ENCODE data around the gene MED13L.

Gene MED13L

GRCh38 chr12:116116650-116117424 lies 160.7 kb downstream of the MED13L start:
- Mint-ChIP-seq H3K4me1 (ENCODE audit: low read depth) (peaks cover 26% of the 10 kb centered on the region), H3K36me3 (ENCODE audit: low read depth) (no peaks in the 10 kb centered on the region), H3K4me3 (no peak overlapping the region), H3K9me3 (no peaks in the 10 kb centered on the region), H3K27me3 (ENCODE audit: low read depth) (no peaks in the 10 kb centered on the region), H3K27ac (no peak overlapping the region)

DNA sequence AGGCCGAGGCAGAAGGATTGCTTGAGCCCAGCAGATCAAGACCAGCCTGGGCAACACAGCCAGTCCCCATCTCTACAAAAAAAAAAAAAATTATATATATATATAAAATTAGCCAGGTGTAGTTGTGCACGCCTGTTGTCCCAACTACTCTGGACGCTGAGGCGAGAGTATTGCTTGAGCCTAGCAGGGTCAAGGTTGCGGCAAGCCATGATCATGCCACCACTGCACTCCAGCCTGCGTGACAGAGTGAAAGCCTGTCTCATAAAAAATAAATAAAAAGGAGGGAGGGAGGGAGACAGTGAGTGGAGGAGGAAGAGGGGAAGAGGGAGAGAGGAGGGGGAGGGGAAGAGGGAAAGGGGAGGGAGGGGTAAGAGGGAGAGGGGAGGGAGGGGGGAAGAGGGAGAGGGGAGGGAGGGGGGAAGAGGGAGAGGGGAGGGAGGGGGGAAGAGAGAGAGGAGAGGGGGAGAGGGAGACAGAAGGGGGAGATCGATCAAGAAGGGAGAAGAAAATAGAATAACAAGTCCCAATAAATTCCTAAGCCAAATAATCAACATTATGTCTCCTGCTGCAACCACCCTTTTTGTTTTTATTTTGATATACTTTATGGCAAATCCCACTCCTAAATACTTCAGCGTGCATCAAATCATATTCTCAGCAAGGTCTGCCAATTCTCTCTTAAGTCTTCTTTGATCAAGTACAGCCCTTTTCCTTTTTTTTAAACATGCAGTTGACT lies 163.9 kb downstream of the MED13L start:
- H3K4me3 Mint-ChIP-seq, result no peak overlapping the region
- no peaks in the 10 kb centered on the region for H3K27me3 Mint-ChIP-seq (ENCODE audit: low read depth)
- peaks cover 11% of the 10 kb centered on the region for H3K36me3 Mint-ChIP-seq (ENCODE audit: low read depth)
- H3K27ac Mint-ChIP-seq, result no peak overlapping the region
- peaks cover 11% of the 10 kb centered on the region for H3K4me1 Mint-ChIP-seq (ENCODE audit: low read depth)
- no peaks in the 10 kb centered on the region for H3K9me3 Mint-ChIP-seq

- Mint-ChIP-seq H3K4me3 (no peak overlapping the region), H3K27ac (no peak overlapping the region), H3K4me1 (ENCODE audit: low read depth) (peaks cover 7% of the 10 kb centered on the region), H3K9me3 (no peaks in the 10 kb centered on the region), H3K36me3 (ENCODE audit: low read depth) (peaks cover 24% of the 10 kb centered on the region), H3K27me3 (ENCODE audit: low read depth) (no peaks in the 10 kb centered on the region)
Observed at GRCh38 chr12:116106870-116107269, 170.6 kb downstream of the MED13L start.

- Mint-ChIP-seq H3K27ac (no peak overlapping the region), H3K4me1 (ENCODE audit: low read depth) (peaks cover 16% of the 10 kb centered on the region), H3K27me3 (ENCODE audit: low read depth) (no peaks in the 10 kb centered on the region), H3K9me3 (no peaks in the 10 kb centered on the region), H3K4me3 (no peak overlapping the region), H3K36me3 (ENCODE audit: low read depth) (peaks cover 15% of the 10 kb centered on the region)
Observed at GRCh38 chr12:116104167-116104767, 173.2 kb downstream of the MED13L start.

- Mint-ChIP-seq H3K36me3 (ENCODE audit: low read depth) (peaks cover 11% of the 10 kb centered on the region), H3K4me3 (no peak overlapping the region), H3K4me1 (ENCODE audit: low read depth) (peaks cover 16% of the 10 kb centered on the region), H3K27me3 (ENCODE audit: low read depth) (no peaks in the 10 kb centered on the region), H3K9me3 (no peaks in the 10 kb centered on the region), H3K27ac (no peak overlapping the region)
Observed at GRCh38 chr12:116101991-116102390, 175.5 kb downstream of the MED13L start.

- Mint-ChIP-seq H3K36me3 (ENCODE audit: low read depth) (peaks cover 6% of the 10 kb centered on the region), H3K4me1 (ENCODE audit: low read depth) (peaks cover 13% of the 10 kb centered on the region), H3K27me3 (ENCODE audit: low read depth) (no peaks in the 10 kb centered on the region), H3K27ac (peak overlapping the region; percentile 10), H3K9me3 (no peaks in the 10 kb centered on the region), H3K4me3 (no peak overlapping the region)
Observed at GRCh38 chr12:116099652-116100432, 177.7 kb downstream of the MED13L start.

DNA sequence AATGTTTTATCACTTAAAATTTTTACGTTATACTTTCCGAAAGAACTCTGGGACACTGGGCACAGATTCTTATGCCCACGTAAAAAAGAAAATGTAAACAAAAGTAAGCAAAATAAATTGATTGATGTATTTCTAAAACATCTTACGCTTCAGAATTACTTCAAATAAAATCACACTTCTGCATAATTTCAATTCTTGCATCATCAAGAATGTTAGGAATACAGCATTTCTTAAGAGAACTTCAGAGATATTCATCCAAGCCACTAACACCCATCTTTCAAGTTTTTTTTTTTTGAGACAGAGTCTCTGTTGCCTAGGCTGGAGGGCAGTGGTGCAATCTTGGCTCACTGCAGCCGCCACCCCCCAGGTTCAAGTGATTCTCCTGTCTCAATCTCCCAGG lies 180.6 kb downstream of the MED13L start:
- H3K4me1 Mint-ChIP-seq (ENCODE audit: low read depth), result peaks cover 12% of the 10 kb centered on the region

DNA sequence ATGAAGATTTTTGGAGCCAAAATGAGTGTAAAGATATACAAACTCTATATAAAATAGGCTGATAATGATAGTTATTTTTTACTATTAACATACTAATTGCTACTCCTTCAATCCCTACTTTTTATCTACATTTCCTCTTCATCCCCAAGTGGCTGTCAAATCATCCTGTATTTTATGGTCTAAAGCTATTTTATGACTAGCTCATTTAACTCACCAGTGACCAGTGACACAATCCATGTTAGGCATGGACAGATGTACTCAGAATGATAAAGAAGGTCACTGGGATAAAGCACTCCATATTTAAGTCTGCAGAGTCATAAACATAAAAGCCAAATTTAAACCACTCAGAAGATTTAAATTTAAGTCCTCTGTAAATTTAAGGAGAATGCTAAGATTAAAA lies 183.0 kb downstream of the MED13L start:
- H3K4me1 Mint-ChIP-seq (ENCODE audit: low read depth), result peaks cover 13% of the 10 kb centered on the region
- H3K36me3 Mint-ChIP-seq (ENCODE audit: low read depth), result peaks cover 13% of the 10 kb centered on the region
- H3K27me3 Mint-ChIP-seq (ENCODE audit: low read depth), result no peaks in the 10 kb centered on the region
- no peaks in the 10 kb centered on the region for H3K9me3 Mint-ChIP-seq
- H3K27ac Mint-ChIP-seq, result no peak overlapping the region
- no peak overlapping the region for H3K4me3 Mint-ChIP-seq

More for the DNA sequence above, 180.6 kb downstream of the MED13L start:
- Mint-ChIP-seq H3K36me3 (ENCODE audit: low read depth) (peaks cover 7% of the 10 kb centered on the region), H3K4me3 (no peak overlapping the region), H3K9me3 (no peaks in the 10 kb centered on the region), H3K27me3 (ENCODE audit: low read depth) (no peaks in the 10 kb centered on the region), H3K27ac (no peak overlapping the region)

GRCh38 chr12:116093915-116094314 lies 183.6 kb downstream of the MED13L start:
- no peaks in the 10 kb centered on the region for H3K9me3 Mint-ChIP-seq
- no peak overlapping the region for H3K27ac Mint-ChIP-seq
- peaks cover 13% of the 10 kb centered on the region for H3K36me3 Mint-ChIP-seq (ENCODE audit: low read depth)
- H3K4me1 Mint-ChIP-seq (ENCODE audit: low read depth), result peaks cover 14% of the 10 kb centered on the region
- H3K4me3 Mint-ChIP-seq, result no peak overlapping the region
- H3K27me3 Mint-ChIP-seq (ENCODE audit: low read depth), result no peaks in the 10 kb centered on the region

GRCh38 chr12:116092776-116093175 lies 184.7 kb downstream of the MED13L start:
- Mint-ChIP-seq H3K27me3 (ENCODE audit: low read depth) (no peaks in the 10 kb centered on the region), H3K27ac (no peak overlapping the region), H3K4me3 (no peak overlapping the region), H3K4me1 (ENCODE audit: low read depth) (peaks cover 22% of the 10 kb centered on the region), H3K9me3 (no peaks in the 10 kb centered on the region), H3K36me3 (ENCODE audit: low read depth) (peaks cover 18% of the 10 kb centered on the region)

DNA sequence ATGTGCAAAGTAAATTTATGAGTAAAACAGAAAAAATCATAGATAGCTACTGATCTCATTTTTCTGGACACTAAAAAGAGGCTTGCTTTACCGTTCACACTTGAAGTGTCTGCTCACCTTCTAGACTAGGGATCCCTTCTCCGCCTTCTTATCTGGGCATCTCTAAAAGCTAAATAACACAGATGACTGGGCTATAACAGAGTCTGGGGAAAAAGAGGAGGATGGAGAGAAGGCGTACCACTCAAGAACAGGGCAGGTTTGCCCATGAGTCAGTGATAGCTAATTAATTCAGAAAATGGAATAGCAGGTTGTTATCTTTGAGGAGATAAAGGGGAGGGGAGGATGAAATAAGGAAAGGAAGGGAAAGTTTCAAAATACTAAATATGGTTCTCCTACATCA lies 185.3 kb downstream of the MED13L start:
- no peak overlapping the region for H3K27ac Mint-ChIP-seq
- H3K9me3 Mint-ChIP-seq, result no peaks in the 10 kb centered on the region
- peaks cover 18% of the 10 kb centered on the region for H3K36me3 Mint-ChIP-seq (ENCODE audit: low read depth)
- H3K4me3 Mint-ChIP-seq, result no peak overlapping the region
- no peaks in the 10 kb centered on the region for H3K27me3 Mint-ChIP-seq (ENCODE audit: low read depth)
- peaks cover 26% of the 10 kb centered on the region for H3K4me1 Mint-ChIP-seq (ENCODE audit: low read depth)

GRCh38 chr12:116091579-116091978 lies 185.9 kb downstream of the MED13L start:
- H3K9me3 Mint-ChIP-seq, result no peaks in the 10 kb centered on the region

GRCh38 chr12:116090516-116090915 lies 187.0 kb downstream of the MED13L start:
- Mint-ChIP-seq H3K9me3 (no peaks in the 10 kb centered on the region), H3K36me3 (ENCODE audit: low read depth) (peaks cover 17% of the 10 kb centered on the region), H3K27me3 (ENCODE audit: low read depth) (no peaks in the 10 kb centered on the region), H3K27ac (no peak overlapping the region), H3K4me1 (ENCODE audit: low read depth) (peaks cover 30% of the 10 kb centered on the region), H3K4me3 (no peak overlapping the region)

More at GRCh38 chr12:116091579-116091978, 185.9 kb downstream of the MED13L start:
- no peaks in the 10 kb centered on the region for H3K27me3 Mint-ChIP-seq (ENCODE audit: low read depth)
- peaks cover 18% of the 10 kb centered on the region for H3K36me3 Mint-ChIP-seq (ENCODE audit: low read depth)
- no peak overlapping the region for H3K27ac Mint-ChIP-seq
- no peak overlapping the region for H3K4me3 Mint-ChIP-seq
- H3K4me1 Mint-ChIP-seq (ENCODE audit: low read depth), result peaks cover 26% of the 10 kb centered on the region

DNA sequence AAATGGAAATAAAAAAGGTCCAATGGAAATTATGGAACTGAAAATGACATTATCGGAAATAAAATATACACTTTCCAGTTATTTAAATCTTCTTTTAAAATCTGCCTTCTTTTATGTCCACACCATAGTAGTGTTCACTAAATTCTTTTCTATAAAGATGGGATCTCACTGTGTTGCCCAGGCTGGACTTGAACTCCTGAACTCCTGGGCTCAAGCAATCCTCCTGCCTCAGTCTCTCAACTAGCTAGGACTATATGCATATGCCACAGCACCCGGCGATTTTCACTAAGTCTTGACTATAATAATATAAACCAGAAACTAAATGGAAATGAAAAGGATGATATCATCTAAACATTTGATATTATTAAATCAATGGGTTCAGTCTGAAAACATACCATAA lies 188.4 kb downstream of the MED13L start:
- Mint-ChIP-seq H3K27me3 (ENCODE audit: low read depth) (no peaks in the 10 kb centered on the region), H3K4me1 (ENCODE audit: low read depth) (peaks cover 30% of the 10 kb centered on the region), H3K36me3 (ENCODE audit: low read depth) (peaks cover 13% of the 10 kb centered on the region), H3K9me3 (no peaks in the 10 kb centered on the region), H3K4me3 (no peak overlapping the region), H3K27ac (no peak overlapping the region)

All from T-helper 1 cell treated with Interleukin-12 subunit alpha and Interleukin-12 subunit beta and Interleukin-4 antibody, amounts not matched to agents 30 μg/mL and 1 μg/mL, for 36 hours (primary cell).